Erythroblast (primary cell): ENCODE measurements around the gene C3orf18.

Source experiments
- DNase-seq, 2 experiments: peaks; one replicate each; lab custom pipeline; 2025; lab: John Stamatoyannopoulos, UW
- GATA1 ChIP-seq: IDR thresholded peaks from 2 replicates; pipeline ENCODE4 v1.6.1; 2011; ENCODE audit warnings: low read depth, mild to moderate bottlenecking, control low read depth, low read length, moderate library complexity
- POLR2A ChIP-seq: IDR thresholded peaks from 2 replicates; pipeline ENCODE4 v1.6.1; 2011; ENCODE audit warnings: mild to moderate bottlenecking, low read length

Gene C3orf18

GRCh38 chr3:50567386-50568167 is at the start of gene C3orf18:
Gene C3orf18 (minus strand): TSS chr3:50567747. CDS start chr3:50565699, 2,048 bp downstream.
- peak; percentile 91 to 93 for DNase-seq
- no peak for TF ChIP-seq GATA1
- peak; percentile 38 for TF ChIP-seq POLR2A

- peak; percentile 92 to 94 for DNase-seq
- peak; percentile 43 for TF ChIP-seq POLR2A
- no peak for TF ChIP-seq GATA1
These were observed 49.2 kb upstream of the C3orf18 start for GRCh38 chr3:50616770-50617095.

GRCh38 chr3:50616003-50616769 is 48.6 kb upstream of the C3orf18 start:
- peak; percentile 87 to 92 for DNase-seq
- TF ChIP-seq POLR2A (peak; percentile 25), GATA1 (no peak)

DNA sequence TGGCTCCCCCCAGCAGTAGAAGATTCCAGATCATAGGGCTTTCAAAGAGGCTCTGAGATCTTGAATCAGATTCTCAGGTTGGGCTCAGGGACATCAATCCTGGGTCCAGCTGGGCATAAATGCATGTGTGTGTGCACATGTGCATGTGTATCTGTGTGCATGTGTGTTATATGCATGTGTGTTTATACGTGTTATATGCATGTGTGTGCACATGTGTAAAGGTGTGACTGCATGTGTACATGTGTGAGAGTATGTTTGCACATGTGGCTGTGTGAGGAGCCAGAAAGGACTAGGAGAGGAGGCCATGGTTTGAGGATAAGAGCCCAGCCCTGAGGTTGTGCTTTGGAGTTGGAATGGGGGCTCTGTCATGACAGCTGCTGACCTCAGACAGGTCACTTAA is 47.6 kb upstream of the C3orf18 start:
- no peak for TF ChIP-seq GATA1
- TF ChIP-seq POLR2A = no peak
- DNase-seq = no peak

GRCh38 chr3:50612970-50613846 is 45.7 kb upstream of the C3orf18 start:
- no peak for TF ChIP-seq GATA1
- TF ChIP-seq POLR2A = no peak
- DNase-seq = no peak

DNA sequence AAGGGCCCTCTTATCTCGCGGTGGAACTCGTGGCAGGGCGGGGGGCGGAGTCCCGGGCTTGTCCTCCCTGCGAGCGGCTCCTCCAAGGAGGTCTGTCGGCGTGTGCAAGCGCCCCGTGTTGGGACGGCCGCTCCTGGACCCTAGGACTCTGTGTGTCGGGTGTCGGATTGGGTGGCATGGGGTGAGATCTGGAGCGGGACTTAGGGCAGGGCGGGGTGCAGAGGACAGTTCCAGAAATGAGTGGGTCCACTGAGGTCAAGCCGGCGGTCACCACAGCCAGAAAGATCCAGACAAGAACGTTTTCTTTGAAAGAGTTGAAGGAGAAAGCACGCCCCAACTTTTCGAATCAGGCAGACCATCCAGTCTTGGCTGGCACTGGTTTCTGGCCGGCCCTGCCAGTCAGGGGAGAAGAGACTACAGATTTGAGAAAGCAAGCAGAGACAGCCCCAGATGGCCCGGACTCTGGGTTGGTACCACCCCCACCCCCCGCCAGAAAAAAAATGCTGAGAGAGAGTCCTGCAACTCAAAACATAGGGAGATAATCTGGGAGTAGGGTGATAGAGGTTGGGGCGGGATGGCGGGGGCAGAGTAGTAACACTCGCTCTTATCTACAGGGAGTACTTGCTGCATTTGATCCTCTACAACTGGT is 44.8 kb upstream of the C3orf18 start:
- TF ChIP-seq GATA1 (peak; percentile 89), POLR2A (peak; percentile 63)

GRCh38 chr3:50611464-50612233 is 44.1 kb upstream of the C3orf18 start, which contains the start of gene CISH:
Gene CISH (minus strand): TSS chr3:50611774. CDS start chr3:50611650, 124 bp downstream.
- TF ChIP-seq POLR2A (peak; percentile 49), GATA1 (no peak)
- DNase-seq = peak; percentile 99

More for the DNA sequence above, 44.8 kb upstream of the C3orf18 start:
- peak; percentile 86 to 87 for DNase-seq

DNA sequence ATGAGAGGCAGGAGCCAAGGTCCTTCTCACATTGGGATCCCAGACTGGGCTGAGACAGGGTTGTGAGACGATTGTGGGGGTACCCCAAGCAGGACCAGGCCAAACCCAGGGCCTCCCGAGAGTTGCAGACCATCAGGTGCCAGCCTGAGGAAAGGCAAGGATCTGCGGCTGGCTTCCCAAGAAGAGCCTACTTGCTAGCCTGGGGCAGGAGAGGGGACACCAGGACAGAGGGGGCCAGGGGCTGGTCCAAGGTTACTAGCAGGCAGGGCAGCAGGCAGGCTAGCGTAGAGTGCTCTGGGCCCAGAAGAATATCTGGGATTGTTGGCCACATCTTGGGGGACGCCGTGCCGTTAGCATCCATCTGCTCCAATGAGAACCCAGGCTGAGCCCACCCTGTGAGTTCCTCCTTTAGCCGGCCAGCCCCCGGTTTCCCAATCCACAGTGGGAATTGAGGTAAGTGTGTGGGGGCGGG is 43.5 kb upstream of the C3orf18 start:
- no peak for TF ChIP-seq GATA1
- TF ChIP-seq POLR2A = peak; percentile 46
- peak in 1 of 2 experiments; percentile 48 for DNase-seq

GRCh38 chr3:50610181-50610971 is 42.8 kb upstream of the C3orf18 start:
- peak; percentile 81 for TF ChIP-seq POLR2A
- TF ChIP-seq GATA1 = peak; percentile 15
- DNase-seq = peak; percentile 84 to 91

DNA sequence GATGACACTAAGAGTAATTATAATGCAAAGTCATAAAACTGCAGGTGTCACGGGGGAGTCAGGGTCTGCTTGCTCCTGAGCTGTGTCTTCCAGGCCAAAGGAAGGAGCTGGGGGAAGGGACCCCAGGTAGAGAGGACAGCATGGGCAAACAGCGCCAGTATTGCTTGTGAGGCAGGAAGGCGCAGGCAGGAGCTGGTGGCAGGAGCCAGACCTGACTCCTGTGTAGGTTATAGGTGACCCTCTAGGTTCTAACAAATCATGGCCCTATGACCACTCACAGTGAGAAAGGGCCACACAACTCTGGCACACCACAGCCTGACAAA is 42.2 kb upstream of the C3orf18 start:
- TF ChIP-seq GATA1 (no peak), POLR2A (no peak)
- DNase-seq = no peak

GRCh38 chr3:50609071-50609762 is 41.7 kb upstream of the C3orf18 start:
- TF ChIP-seq POLR2A (peak; percentile 9), GATA1 (no peak)
- DNase-seq = peak in 1 of 2 experiments; percentile 18
